GM18505 (cell line): ENCODE measurements around the gene DEFB123.
"Not testable (repeated sequence)": the region's sequence is repeated elsewhere in the genome, so short reads cannot be mapped to it uniquely, and the experiment has no call there.

Experiments used
- ATAC-seq: cut with Tn5 transposase; IDR thresholded peaks from one replicate; pipeline ENCODE4 v1.9.1; 2021; ENCODE audit not compliant: unreplicated experiment
- POLR2A ChIP-seq: IDR thresholded peaks from 4 replicates; pipeline ENCODE4 v1.6.1; 2011; ENCODE audit warnings: borderline replicate concordance; ENCODE audit not compliant: insufficient read depth, insufficient read length; ENCODE audit errors: extremely low read depth

The DEFB123 gene

DNA sequence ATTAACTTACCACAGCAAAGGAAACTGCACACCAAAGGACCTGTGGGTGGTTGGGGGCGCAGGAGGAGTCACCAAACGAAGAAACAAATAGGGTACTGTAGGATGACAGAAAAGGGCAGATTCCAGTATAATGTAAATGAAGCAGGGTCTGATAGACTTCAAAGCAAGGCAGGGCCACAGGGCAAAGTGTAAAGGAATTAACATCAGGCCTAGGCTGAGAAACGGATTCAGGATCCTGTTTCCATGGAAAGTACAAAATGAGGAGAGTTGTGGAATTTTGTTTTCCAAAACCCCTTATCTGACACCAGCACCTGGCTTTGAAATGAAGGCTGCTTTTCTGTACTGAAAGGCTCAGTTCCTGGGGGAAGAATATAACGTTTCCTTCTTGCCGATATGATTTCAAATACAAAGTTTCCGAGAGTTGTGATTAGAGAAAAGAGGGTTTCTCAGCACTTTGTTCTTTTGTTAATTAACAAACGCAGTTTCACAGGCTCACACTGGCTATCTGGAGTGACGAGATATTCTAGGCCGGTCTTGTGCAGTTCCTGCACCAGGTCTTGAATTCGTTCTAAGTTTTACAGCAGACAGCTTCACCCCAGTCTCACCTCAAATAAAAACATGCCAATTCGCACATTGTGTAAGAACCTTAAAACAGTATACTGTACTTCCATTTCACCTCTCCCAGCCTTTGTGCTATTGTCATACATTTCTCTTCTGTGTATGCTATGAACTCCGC is 5.8 kb downstream of the DEFB123 start:
- TF ChIP-seq POLR2A = no peak
- ATAC-seq = no peak

DNA sequence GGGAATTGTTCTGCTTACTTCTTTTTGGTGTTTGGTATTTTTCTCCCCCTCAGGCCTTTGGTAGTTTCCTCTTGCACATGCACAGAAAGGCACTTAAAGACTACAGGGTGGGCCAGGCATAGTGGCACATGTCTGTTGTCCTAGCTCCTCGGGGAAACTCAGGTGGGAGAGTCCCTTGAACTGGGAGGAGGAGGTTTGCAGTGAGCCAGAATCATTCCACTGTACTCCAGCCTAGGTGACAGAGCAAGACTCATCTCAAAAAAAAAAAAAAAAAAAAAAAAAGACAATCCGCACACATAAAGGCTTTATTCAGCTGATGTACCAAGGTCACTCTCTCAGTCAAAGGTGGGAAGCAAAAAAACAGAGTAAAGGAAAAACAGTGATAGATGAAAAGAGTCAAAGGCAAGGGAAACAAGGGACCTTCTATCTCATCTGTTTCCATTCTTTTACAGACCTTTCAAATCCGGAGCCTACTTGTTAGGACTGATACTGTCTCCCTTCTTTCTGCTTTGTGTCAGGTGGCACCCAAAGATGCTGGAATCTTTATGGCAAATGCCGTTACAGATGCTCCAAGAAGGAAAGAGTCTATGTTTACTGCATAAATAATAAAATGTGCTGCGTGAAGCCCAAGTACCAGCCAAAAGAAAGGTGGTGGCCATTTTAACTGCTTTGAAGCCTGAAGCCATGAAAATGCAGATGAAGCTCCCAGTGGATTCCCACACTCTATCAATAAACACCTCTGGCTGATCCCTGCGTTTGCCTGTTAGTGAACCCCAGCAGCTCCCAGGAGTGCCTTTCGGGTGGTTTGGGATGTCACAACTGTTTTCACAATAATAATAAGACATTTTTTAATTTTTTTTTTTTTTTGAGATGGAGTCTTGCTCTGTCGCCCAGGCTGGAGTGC is 9.3 kb downstream of the DEFB123 start:
- no peak for ATAC-seq

DNA sequence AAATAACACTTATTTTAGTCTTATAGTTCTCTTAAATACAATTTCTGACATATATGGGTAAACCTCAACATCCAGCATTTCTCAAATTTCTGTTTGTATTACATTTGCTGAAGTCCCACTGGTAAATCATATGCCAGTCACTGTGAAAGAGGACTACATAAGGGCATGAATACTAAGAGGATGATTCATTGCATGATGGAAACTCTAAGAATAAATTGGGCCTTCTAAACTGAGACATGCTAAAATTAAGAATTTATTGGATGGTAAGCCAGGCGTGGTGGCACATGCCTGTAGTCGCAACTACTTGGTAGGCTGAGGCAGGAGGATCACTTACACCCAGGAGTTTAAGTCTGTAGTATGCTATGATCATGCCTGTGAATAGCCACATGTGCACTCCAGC is 12.1 kb downstream of the DEFB123 start:
- no peak for TF ChIP-seq POLR2A
- ATAC-seq = no peak

More for the DNA sequence above, 9.3 kb downstream of the DEFB123 start:
- no peak for TF ChIP-seq POLR2A

DNA sequence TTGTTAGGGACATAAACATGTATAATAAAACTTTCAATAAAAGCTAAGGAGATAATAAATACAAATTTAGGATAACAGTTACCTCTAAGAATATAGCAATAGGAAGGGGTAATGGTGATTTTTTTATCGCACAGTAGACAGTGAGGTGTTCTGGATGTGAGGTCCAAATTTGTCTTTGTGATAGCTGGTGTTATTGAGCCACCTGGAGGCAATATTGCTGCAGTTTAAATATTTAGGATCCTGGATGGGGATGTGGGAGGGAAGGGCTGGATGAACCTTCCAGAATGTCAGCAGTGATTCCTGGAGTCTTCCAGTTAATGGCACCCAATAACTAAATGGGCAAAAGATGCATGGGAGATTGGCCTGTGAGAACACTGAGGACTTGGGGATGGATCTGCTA is 13.9 kb downstream of the DEFB123 start:
- ATAC-seq = no peak
- no peak for TF ChIP-seq POLR2A

DNA sequence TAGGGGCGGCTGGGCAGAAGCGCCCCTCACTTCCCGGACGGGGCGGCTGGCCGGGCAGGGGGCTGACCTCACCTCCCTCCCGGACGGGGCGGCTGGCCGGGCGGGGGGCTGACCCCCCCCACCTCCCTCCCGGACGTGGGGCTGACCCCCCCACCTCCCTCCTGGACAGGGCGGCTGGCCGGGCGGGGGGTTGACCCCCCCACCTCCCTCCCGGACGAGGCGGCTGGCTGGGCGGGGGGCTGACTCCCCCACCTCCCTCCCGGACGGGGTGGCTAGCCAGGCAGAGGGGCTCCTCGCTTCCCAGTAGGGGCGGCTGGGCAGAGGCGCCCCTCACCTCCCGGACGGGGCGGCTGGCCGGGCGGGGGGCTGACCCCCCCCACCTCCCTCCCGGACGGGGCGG is 30.5 kb downstream of the DEFB123 start:
- ATAC-seq = not testable (repeated sequence)

DNA sequence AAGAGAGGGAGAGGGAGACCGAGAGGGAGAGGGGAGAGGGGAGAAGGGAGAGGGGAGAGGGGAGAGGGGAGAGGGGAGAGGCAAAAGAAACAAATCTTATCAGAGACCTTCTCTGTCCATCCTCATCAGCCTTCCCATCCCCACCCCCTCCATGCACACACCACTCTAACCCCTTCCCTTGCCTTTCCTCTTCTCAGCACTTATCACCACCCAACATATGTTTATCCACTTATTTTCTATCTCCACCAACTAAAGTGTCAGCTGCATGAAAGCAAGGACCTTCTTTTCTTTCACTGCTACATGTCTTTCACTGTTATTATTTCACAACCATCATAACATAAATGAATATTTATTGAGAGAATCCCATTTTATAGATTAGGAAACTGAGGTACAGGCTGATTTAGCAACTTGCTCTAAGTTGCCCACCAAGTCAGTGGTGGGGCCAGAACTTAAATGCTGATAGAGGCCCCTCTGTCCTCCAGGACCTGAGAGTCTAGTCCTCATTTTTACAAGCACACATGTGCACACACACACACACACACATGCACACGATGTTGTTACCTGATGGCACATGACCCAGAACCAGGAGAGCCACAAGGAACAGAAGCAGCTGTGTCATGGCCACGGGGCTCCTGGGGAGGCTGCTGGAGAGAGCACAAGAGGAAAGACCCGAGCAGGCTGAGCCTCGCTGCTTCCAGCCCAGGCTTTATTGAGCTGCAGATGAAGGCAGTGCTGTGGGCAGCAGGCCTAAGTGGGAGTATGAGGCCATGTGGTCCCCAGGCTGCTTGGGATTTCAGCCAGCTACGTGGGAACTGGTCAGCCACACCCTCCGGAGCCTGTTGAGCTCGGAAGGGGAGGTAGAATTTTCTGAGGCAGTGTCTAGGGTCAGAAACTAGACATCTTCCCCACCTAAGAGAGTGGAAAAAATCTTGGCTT is 32.2 kb downstream of the DEFB123 start:
- TF ChIP-seq POLR2A = no peak
- ATAC-seq = no peak

DNA sequence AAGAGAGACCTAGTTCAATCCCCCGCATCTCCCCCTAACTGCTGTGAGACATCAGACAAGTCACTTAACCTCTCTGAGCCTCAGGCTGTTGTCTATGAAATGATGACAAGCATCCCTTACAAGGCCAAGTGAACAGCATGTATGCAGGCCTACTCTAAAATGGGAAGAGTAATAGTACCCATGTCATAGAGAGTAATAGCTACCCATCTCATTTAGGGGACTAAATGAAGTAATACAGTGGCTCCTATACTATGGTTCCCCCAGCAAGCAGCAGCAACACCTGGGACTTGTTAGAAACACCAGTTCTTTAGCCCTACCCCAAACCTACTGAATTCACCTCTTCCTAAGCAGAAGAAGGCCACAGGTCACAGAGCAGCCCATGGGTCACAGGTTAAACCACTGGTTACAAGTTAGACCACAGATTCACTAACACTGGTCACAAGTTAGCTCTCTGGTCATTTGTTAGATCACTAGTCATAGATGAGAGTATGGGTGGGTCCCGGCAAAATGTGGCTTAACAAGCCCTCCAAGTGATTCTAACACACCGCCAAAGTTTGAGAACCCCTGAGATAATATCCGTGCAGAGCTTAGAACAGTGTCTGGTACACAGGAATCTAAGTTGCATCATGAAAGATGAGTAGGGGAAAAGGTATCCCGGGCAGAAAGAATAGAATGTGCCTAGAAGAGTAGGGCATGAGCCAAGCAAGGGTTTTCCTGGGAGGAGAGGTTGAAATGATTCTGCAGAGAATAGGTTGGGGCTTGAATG is 33.1 kb downstream of the DEFB123 start:
- TF ChIP-seq POLR2A = no peak
- ATAC-seq = peak; percentile 12

DNA sequence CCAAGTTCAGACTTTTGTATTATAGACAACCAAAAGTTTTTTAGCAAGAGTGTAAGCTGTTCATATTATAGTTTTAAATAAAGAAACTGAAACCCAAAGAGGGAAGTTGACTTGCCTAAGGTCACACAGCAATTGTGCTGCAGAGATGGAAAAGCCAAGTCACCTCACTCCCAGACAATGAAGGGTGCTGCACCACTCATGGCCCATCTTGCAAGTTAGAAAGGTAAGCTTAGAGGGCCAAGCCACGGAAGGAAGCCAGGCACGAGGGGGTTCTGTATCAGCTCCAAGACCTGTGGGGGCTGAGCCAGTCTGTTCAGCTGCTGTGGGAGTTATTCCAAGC is 33.6 kb downstream of the DEFB123 start:
- peak; percentile 73 for ATAC-seq

DNA sequence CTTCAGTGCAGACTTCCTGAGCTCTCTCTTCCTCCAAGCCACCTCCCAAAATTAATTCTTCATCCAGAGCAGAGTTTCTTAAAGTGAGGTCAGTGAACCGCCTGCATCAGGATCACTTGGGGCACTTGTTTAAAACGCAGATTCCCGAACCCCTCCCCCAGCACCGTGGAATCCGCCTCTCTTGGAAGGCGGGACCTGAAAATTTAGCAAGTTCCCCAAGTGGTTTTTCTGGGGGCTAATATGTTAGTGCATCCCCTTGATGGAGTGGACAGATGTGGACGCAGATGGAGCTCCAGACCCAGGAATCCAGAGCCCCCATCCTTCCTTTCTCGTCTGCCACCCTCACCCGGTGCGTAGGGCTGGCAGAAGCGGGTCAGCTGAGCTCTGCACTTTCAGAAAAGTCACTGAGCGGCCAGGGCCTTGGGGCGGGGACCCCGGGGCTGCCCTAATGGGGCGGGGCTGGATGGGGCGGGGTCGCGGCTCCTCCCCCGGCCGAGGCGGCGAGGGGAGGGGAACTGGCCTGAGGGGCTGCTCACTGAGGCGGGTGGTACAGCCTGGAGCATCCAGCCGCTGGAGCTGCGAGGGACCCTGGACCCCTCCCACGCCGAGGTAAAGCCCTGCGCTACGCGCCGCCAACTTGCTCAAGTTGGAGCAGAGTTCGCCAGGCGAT is 34.5 kb downstream of the DEFB123 start, which contains the start of the genes DEFB124 and REM1:
Gene DEFB124, minus strand, starts transcription at position 370 of the 670 bp plus-strand sequence. CDS start 2,114 bp downstream, outside the sequence.
Gene REM1, plus strand, starts transcription at position 531 of the 670 bp plus-strand sequence. CDS start 1,158 bp downstream, outside the sequence.
- no peak for ATAC-seq
- no peak for TF ChIP-seq POLR2A

More for the DNA sequence above, 33.6 kb downstream of the DEFB123 start:
- TF ChIP-seq POLR2A = no peak

DNA sequence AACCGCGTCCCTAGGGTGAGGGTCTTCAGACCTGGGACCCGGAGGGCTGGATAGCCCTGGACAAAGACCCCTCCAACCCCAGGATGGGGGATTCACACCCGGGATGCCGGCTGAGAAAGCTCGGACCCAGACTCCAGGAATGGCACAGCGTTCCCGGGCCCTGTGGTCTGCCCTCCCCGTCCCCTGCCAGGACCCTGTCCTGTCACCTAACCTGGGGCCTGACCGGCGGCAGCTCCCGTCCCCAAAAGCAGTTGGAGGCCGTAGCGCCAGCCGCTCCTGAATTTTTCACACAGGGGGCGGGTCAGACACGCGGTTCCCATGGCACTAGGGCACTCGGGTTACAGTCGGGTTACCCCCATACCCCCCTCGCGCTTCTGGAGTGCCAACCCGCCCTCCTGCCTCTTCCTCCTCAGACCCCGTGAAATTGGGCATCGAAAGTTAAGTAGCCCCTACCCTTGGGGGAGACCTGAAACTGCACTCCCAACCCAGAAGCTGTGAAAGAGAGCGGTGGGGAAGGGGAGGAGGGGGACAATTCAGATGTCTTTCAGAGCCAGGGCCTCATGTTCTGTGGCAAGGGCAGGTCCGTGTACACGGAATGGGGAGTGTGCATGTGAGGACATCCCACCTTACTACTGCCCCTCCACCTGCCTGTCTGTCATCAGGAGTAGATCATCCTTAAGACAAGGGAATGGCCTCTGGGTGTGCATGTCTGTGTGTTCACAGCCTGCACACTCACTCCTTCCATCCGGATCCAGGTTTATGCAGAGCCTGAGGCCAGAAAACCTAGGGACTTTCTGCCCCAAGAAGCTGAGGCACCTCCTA is 35.3 kb downstream of the DEFB123 start:
- ATAC-seq = no peak
- TF ChIP-seq POLR2A = no peak

DNA sequence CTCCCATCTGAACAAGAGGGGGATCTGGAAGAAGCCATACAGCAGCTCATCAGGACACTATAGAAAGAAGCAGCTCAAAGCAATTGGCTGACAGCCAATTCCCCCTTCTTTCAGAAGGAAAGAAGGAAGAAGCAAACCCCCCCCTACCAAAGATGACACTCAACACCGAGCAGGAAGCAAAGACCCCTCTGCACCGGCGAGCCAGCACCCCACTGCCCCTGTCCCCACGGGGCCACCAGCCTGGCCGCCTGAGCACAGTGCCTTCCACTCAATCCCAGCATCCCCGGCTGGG is 35.8 kb downstream of the DEFB123 start:
- no peak for ATAC-seq
- TF ChIP-seq POLR2A = no peak
